Memory B cell (primary cell): ENCODE results near the gene IL23A.
"Not testable (repeated sequence)": the region's sequence is repeated elsewhere in the genome, so short reads cannot be mapped to it uniquely, and the experiment has no call there.

Experiments used
- ATAC-seq: fragments of 150-1000 bp; cut with Tn5 transposase; 2 replicates; pipeline ENCODE4 v1.10.0; 2021; ENCODE audit warnings: low read depth, mild to moderate bottlenecking, moderate library complexity
- DNase-seq, 2 donors: peaks; one replicate each; pipeline ENCODE4 v3.0.0; 2022; ENCODE audit warnings: low spot score in 2 of 2
- H3K27ac Mint-ChIP-seq: one replicate; pipeline ENCODE4 v1.8.0; 2022; ENCODE audit warnings: mild to moderate bottlenecking, moderate library complexity, mixed read lengths
- H3K27me3 Mint-ChIP-seq: one replicate; pipeline ENCODE4 v1.8.0; 2022; ENCODE audit warnings: mixed read lengths
- H3K36me3 Mint-ChIP-seq: one replicate; pipeline ENCODE4 v1.8.0; 2022; ENCODE audit warnings: mild to moderate bottlenecking, mixed read lengths
- H3K4me1 Mint-ChIP-seq: one replicate; pipeline ENCODE4 v1.8.0; 2022; ENCODE audit warnings: mixed read lengths
- H3K4me3 Mint-ChIP-seq: one replicate; pipeline ENCODE4 v1.8.0; 2022; ENCODE audit warnings: mild to moderate bottlenecking, moderate library complexity, mixed read lengths
- H3K9me3 Mint-ChIP-seq: one replicate; pipeline ENCODE4 v1.8.0; 2022; ENCODE audit warnings: mixed read lengths

IL23A gene

GRCh38 chr12:56311003-56311402 lies 27.7 kb upstream of the IL23A start:
- H3K9me3 Mint-ChIP-seq = no peaks in the 10 kb centered on the region
- ATAC-seq (no peak), DNase-seq (no peak)
- H3K27ac Mint-ChIP-seq = no peak overlapping the region
- H3K36me3 Mint-ChIP-seq = peaks cover 6% of the 10 kb centered on the region
- H3K4me1 Mint-ChIP-seq = peaks cover 6% of the 10 kb centered on the region
- H3K27me3 Mint-ChIP-seq = no peaks in the 10 kb centered on the region
- no peak overlapping the region for H3K4me3 Mint-ChIP-seq

GRCh38 chr12:56315249-56315621 lies 23.4 kb upstream of the IL23A start:
- Mint-ChIP-seq H3K4me1 (peaks cover 5% of the 10 kb centered on the region), H3K27ac (peak overlapping the region; percentile 97), H3K36me3 (peaks cover 10% of the 10 kb centered on the region), H3K4me3 (peak overlapping the region; percentile 98), H3K9me3 (no peaks in the 10 kb centered on the region), H3K27me3 (no peaks in the 10 kb centered on the region)
- DNase-seq = peak in 1 of 2 donors; percentile 19
- ATAC-seq = no peak

- no peaks in the 10 kb centered on the region for H3K27me3 Mint-ChIP-seq
These were observed 22.8 kb upstream of the IL23A start, which contains the start of gene CNPY2 for GRCh38 chr12:56315622-56316473. CNPY2 (minus strand) TSS chr12:56315988; CDS start chr12:56315217, 771 bp downstream.

GRCh38 chr12:56317675-56318074 lies 21.0 kb upstream of the IL23A start:
- Mint-ChIP-seq H3K9me3 (no peaks in the 10 kb centered on the region), H3K36me3 (peaks cover 12% of the 10 kb centered on the region), H3K27me3 (no peaks in the 10 kb centered on the region), H3K4me3 (no peak overlapping the region), H3K4me1 (peaks cover 5% of the 10 kb centered on the region), H3K27ac (no peak overlapping the region)
- DNase-seq = no peak
- ATAC-seq = no peak

More at GRCh38 chr12:56315622-56316473, 22.8 kb upstream of the IL23A start, which contains the start of gene CNPY2:
- peak; percentile 88 for ATAC-seq
- Mint-ChIP-seq H3K36me3 (peaks cover 10% of the 10 kb centered on the region), H3K4me3 (peak within 1 kb of the TSS; percentile 98), H3K4me1 (peaks cover 5% of the 10 kb centered on the region), H3K27ac (peak within 1 kb of the TSS; percentile 97), H3K9me3 (no peaks in the 10 kb centered on the region)
- DNase-seq = peak; percentile 89 to 93

- Mint-ChIP-seq H3K36me3 (peaks cover 36% of the 10 kb centered on the region), H3K27me3 (no peaks in the 10 kb centered on the region), H3K9me3 (no peaks in the 10 kb centered on the region), H3K27ac (no peak overlapping the region), H3K4me3 (no peak overlapping the region), H3K4me1 (no peaks in the 10 kb centered on the region)
- DNase-seq (no peak), ATAC-seq (no peak)
These were observed 17.7 kb upstream of the IL23A start for GRCh38 chr12:56321027-56321426.

- not testable (repeated sequence) for H3K27ac Mint-ChIP-seq, ATAC-seq, H3K27me3 Mint-ChIP-seq, DNase-seq, H3K4me1 Mint-ChIP-seq, H3K4me3 Mint-ChIP-seq, H3K9me3 Mint-ChIP-seq
- peaks cover 40% of the 10 kb centered on the region for H3K36me3 Mint-ChIP-seq
These were observed 17.1 kb upstream of the IL23A start for GRCh38 chr12:56321610-56322009.

GRCh38 chr12:56324206-56324605 lies 14.5 kb upstream of the IL23A start:
- H3K36me3 Mint-ChIP-seq = peaks cover 46% of the 10 kb centered on the region
- H3K4me3 Mint-ChIP-seq = no peak overlapping the region
- no peaks in the 10 kb centered on the region for H3K9me3 Mint-ChIP-seq
- ATAC-seq = no peak
- no peak overlapping the region for H3K27ac Mint-ChIP-seq
- DNase-seq = no peak
- peaks cover 3% of the 10 kb centered on the region for H3K4me1 Mint-ChIP-seq
- H3K27me3 Mint-ChIP-seq = no peaks in the 10 kb centered on the region

- peaks cover 43% of the 10 kb centered on the region for H3K36me3 Mint-ChIP-seq
- no peaks in the 10 kb centered on the region for H3K27me3 Mint-ChIP-seq
- no peak overlapping the region for H3K4me3 Mint-ChIP-seq
- no peak overlapping the region for H3K27ac Mint-ChIP-seq
- DNase-seq (no peak), ATAC-seq (no peak)
- no peaks in the 10 kb centered on the region for H3K9me3 Mint-ChIP-seq
- H3K4me1 Mint-ChIP-seq = peaks cover 3% of the 10 kb centered on the region
These were observed 12.6 kb upstream of the IL23A start for GRCh38 chr12:56326126-56326525.

- no peak overlapping the region for H3K4me3 Mint-ChIP-seq
- no peaks in the 10 kb centered on the region for H3K9me3 Mint-ChIP-seq
- H3K27ac Mint-ChIP-seq = no peak overlapping the region
- H3K4me1 Mint-ChIP-seq = peaks cover 7% of the 10 kb centered on the region
- H3K27me3 Mint-ChIP-seq = no peaks in the 10 kb centered on the region
- peaks cover 46% of the 10 kb centered on the region for H3K36me3 Mint-ChIP-seq
- DNase-seq (no peak), ATAC-seq (no peak)
These were observed 12.2 kb upstream of the IL23A start for GRCh38 chr12:56326533-56326932.

GRCh38 chr12:56330936-56331490 lies 7.7 kb upstream of the IL23A start:
- Mint-ChIP-seq H3K36me3 (peaks cover 19% of the 10 kb centered on the region), H3K4me3 (no peak overlapping the region), H3K27ac (no peak overlapping the region), H3K9me3 (no peaks in the 10 kb centered on the region), H3K4me1 (peaks cover 18% of the 10 kb centered on the region), H3K27me3 (no peaks in the 10 kb centered on the region)
- DNase-seq = no peak
- no peak for ATAC-seq

GRCh38 chr12:56332512-56333196 lies 6.0 kb upstream of the IL23A start:
- Mint-ChIP-seq H3K36me3 (peaks cover 9% of the 10 kb centered on the region), H3K4me3 (peak overlapping the region; percentile 91), H3K27ac (peak overlapping the region; percentile 100), H3K4me1 (peaks cover 24% of the 10 kb centered on the region), H3K27me3 (no peaks in the 10 kb centered on the region), H3K9me3 (no peaks in the 10 kb centered on the region)
- ATAC-seq (no peak), DNase-seq (no peak)

- Mint-ChIP-seq H3K9me3 (no peaks in the 10 kb centered on the region), H3K4me1 (peaks cover 25% of the 10 kb centered on the region), H3K4me3 (peak overlapping the region; percentile 91), H3K27ac (peak overlapping the region; percentile 100), H3K36me3 (peaks cover 5% of the 10 kb centered on the region), H3K27me3 (no peaks in the 10 kb centered on the region)
- DNase-seq (no peak), ATAC-seq (no peak)
These were observed 5.4 kb upstream of the IL23A start for GRCh38 chr12:56333197-56333678.

GRCh38 chr12:56333679-56334489 lies 4.8 kb upstream of the IL23A start, which contains the start of gene PAN2:
PAN2 (minus strand) TSS chr12:56334000; CDS start chr12:56333094, 906 bp downstream.
- Mint-ChIP-seq H3K9me3 (no peaks in the 10 kb centered on the region), H3K27me3 (no peaks in the 10 kb centered on the region), H3K4me1 (peaks cover 31% of the 10 kb centered on the region), H3K27ac (peak within 1 kb of the TSS; percentile 100), H3K36me3 (peaks cover 6% of the 10 kb centered on the region), H3K4me3 (peak within 1 kb of the TSS; percentile 91)
- peak; percentile 84 for ATAC-seq
- peak; percentile 79 to 87 for DNase-seq
